GM19238 (cell line): ENCODE data around the gene UROC1.

ENCODE experiments used
- DNase-seq: peaks from one replicate; pipeline ENCODE4 v3.0.0; 2011; ENCODE audit warnings: low spot score; ENCODE audit not compliant: insufficient read length

Gene UROC1

GRCh38 chr3:126517986-126518778 is 609 bp upstream of the UROC1 start:
- no peak for DNase-seq

GRCh38 chr3:126516936-126517290 is 660 bp downstream of the UROC1 start:
- DNase-seq, result no peak

DNA sequence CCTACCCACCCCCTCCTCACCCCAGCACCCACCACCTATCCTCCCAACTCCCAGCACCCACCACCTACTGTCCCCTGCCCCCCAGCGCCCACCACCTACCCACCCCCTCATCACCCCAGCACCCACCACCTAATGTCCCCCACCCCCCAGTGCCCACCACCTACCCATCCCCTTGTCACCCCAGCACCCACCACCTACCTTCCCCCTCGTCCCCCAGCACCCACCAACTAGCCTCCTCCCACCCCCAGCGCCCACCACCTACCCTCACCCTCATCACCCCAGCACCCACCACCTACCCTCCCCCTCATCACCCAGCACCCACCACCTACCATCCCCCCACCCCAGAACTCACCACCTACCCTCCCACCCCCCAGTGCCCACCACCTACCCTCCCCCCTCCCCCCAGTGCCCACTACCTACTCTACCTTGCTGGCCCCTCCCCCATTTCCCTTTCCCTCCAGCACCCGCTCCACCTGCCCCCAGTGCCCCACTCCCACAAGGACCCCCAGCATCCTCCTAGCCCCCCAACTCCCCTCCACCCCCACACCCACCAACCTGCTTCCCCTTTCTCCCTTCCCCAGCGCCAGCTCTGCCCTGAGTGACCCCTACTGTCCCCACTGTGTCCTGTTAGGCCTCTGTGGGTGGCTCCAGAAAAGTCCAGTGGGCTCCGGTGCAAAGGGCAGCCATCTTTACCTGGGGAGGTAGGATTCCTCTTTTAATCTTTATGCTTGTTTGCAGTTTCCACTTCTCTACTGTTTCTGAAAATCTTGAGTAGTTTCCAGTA is 1.2 kb downstream of the UROC1 start:
- no peak for DNase-seq

GRCh38 chr3:126515066-126515706 is 2.4 kb downstream of the UROC1 start:
- DNase-seq, result no peak

GRCh38 chr3:126514161-126514560 is 3.4 kb downstream of the UROC1 start:
- no peak for DNase-seq

- DNase-seq, result no peak
Measured at GRCh38 chr3:126512916-126513650, 4.5 kb downstream of the UROC1 start.

DNA sequence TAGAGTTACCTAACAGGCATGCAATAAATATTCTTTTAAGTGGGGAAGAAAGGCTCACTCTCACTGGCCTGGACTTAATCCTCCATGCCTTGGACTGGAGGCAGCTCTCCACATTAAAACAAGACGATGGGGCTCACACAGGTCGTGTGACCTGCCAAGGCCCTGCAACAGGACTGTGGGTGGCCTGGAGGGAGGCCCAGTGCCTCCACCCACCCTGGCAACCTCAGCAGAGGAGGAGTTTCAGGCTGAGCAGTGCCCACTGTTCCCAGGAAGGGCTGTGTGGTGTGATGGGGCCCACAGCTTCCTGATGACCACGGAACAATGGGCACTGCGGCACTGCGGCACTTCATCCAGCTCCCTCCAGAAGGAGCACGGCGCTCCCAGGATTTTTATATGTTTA is 5.5 kb downstream of the UROC1 start:
- DNase-seq, result no peak

- DNase-seq, result no peak
Measured at GRCh38 chr3:126511291-126511690, 6.3 kb downstream of the UROC1 start.

DNA sequence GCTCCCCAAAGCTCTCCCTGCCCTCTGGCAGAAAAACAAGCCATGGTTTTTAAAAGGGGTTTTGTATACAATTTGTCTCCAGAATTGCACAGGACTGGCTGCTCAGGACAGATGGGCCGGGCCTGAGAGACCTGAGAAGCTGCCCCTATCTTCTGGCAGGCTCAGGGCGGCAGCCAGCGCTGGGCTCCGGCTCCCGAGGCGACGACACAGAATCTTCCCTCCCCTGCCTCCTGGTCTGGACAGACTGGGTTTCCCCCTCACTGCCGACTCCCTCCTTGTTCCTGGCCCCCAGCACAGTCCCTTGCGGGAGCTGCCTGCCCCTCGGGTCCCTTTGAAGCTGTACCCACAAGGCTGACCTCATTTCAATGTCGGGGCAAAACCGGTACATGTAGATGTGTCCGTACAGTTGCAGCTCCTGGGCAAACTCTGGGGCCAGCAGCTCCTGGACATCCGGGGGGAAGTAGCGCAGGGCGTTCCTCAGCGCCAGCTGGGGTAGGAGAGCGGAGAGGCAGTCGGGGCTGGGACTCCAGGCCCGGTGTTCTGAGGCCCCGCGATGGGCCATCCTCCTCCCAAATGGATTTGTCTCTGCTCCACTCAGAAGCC is 7.2 kb downstream of the UROC1 start:
- DNase-seq, result no peak

DNA sequence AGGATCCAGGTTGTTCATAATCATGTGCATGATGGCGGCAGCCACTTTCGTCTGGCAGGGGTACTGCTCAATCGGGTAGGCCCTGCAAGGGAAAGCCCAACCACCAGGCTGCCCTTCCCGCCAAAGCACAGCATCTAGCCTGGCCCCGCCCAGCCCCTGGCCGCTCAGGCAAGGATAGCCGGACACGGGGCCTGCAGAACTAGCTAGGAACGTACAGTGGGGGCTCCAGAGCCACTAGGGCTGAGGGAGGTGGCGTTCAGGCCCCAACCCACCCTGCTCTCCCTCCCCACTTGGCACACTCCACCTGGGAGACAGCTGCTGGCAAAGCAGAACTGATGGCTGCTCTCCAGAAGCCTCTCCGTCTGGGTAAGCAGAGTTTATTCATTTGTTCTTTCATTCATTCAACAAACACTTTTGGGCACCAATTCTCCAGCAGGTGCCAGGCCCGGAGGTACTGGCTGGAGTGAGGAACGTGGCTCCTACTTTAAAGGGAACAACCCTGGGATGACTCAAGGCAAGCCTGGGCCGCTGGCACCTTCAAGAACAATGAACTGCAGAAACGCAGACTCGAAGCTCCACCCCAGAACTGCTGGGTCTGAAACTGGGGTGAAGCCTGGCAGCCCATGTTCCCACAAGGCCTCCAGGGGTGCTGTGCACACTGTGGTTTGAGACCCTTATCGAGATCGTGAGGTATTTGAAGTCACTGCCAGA is 7.8 kb downstream of the UROC1 start:
- DNase-seq, result no peak

GRCh38 chr3:126508564-126508964 is 9.0 kb downstream of the UROC1 start:
- DNase-seq, result no peak

DNA sequence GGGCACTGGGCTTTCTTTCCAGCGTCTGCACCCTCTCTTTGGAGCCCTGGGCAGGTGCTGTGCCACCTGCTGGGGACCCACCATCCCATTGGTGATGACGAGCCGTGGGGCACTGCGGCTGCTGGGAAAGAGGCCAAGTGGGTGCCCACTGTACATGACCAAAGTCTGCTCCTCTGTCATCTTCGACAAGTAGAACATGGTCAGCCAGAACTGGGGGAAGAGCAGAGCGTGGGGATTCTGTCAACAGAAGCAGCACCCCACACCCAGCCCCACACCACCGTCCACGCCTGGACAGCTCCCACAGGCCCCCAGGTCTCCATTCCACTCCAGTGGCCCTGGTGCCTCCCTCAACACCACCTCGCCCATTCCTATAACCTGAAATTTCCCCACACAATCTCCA is 9.7 kb downstream of the UROC1 start:
- DNase-seq, result no peak

DNA sequence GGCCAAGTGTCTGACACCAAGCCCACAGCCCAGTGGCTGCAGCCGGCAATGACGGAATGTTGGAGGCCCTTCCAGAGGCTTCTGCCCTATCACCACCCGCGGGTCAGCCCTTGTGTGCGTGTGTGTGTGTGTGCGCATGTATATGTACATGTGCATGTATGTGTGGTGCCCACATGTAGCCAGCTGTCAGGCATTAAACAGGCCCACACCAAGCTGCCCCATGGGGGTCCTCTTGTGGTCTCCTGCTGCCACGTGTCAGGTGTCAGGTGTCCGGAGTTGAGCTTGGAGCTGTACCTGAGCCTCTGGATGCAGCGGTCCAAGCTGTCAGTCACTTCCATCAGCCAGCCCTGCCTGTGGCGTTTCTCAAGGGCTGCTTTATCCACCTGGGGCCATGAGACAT is 13.9 kb downstream of the UROC1 start:
- no peak for DNase-seq

DNA sequence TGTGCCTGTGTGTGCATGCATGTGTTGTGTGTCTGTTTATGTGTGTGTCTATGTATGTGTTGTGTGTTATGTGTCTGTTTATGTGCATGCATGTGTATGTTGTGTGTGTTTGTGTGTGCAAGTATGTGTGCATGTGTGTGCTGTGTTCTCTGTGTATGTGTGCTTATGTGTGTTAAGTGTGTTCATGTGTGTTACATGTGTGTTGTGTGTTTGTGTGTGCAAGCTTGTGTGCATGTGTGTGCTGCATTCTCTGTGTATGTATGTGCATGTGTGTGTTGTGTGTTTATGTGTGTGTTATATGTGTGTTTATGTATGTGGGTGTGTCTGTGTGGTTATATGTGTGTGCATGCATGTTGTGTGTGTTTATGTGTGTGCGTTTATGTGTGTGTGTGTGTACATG is 14.9 kb downstream of the UROC1 start:
- DNase-seq, result no peak

- DNase-seq, result no peak
Measured at GRCh38 chr3:126501736-126502135, 15.8 kb downstream of the UROC1 start.

DNA sequence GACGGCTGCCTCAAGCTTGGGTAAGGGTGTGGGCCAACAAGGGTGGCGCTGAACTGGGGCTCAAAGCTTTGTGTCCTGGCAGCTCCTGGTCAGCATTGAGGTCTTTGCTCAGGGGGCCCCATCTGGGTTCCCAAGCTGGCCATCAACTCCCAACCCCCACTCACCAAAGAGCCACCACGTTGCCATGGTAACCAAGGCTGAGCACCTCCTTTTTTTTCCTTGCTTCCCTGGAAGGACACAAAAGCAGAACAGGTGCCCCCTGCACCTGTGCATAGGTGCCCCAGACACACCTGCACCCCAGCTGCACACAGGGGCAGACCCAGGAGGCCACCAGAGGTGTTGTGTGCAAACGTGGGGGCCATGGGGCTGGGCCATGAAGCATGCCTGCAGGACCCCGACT is 16.5 kb downstream of the UROC1 start:
- DNase-seq, result no peak

DNA sequence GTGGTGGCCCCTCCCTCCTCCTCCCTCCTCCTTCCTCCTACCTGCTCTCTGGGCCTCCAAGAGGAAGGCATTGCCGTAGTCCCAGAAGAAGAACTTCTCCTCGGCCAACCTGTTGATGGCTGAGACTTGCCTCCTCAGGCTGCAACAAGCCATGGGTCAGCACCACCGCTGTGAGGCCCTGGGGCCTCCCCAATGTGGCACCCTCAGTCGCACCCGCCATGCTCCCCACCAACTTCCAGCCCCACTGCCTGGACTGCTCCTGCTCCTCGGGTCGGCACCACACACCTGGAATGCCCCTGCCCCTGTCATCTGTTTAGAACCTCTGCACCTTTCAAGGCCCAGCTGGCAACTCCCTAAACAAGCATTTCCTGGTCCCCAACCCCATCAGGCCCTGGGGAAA is 17.6 kb downstream of the UROC1 start:
- no peak for DNase-seq

DNA sequence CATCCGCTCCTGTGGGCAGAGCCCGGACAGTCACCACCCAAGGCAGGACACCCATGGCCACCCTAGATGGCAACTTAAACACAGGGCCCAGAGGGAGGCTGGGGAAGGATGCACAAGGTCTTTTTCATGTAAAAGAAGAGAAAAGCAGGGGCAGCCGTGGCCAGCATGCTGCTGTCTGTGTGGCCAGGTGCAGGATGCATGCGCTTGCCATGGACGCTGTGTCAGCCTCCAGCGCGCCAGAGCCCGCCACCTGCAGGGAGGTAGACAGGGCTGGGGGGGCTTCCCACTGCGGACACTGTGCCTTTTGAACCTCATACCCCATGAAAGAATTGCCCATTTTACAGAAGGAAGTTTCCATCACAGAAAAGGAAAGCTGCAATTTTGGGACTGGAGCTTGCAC is 18.2 kb downstream of the UROC1 start:
- DNase-seq, result no peak

- DNase-seq, result no peak
Measured at GRCh38 chr3:126498929-126499328, 18.6 kb downstream of the UROC1 start.

- no peak for DNase-seq
Measured at GRCh38 chr3:126498461-126498860, 19.1 kb downstream of the UROC1 start.

DNA sequence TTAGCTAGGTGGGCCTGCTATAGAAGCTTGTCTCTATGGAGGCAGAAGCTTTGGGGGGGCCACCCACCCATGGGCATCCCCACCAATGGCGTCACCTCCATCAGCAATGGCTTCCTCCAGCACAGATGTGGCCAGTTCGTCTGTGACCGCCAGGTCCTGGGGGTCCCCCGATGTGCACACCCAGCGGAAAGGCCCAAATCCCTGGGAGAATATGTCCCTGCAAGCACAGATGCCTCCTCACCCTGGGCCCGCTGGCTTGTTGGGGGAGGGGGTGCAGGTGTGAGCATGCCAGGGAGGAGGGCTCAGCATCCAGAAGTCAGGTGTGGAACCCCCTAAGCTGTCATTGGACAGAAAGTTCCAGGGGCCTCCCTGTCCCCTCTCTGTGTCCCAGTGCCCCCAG is 19.6 kb downstream of the UROC1 start:
- no peak for DNase-seq
